Liver (tissue), 9 donors: ENCODE measurements around the gene MSH4. TPM values are rescaled to one million over a fixed set of nuclear protein-coding genes. Genes with fewer than 3 reads are reported as not detected.

Source experiments
- DNase-seq: peaks from one replicate; pipeline ENCODE4 v3.0.0-alpha.2; 2017; ENCODE audit warnings: low spot score
- H3K27ac ChIP-seq, 2 donors: one replicate each; pipeline ENCODE4 v1.7.0; 2013; ENCODE audit warnings: inconsistent platforms in 2 of 2, low read length in 2 of 2, control low read depth in 1 of 2, low read depth in 1 of 2, mild to moderate bottlenecking in 1 of 2
- H3K27me3 ChIP-seq, 4 donors: one replicate each; pipeline versions ENCODE4 v1.6.1 to v1.7.0; 2013; ENCODE audit warnings: low read length in 3 of 4, inconsistent platforms in 1 of 4, mild to moderate bottlenecking in 1 of 4, moderate library complexity in 1 of 4; ENCODE audit not compliant: control insufficient read depth in 4 of 4, insufficient read depth in 4 of 4
- H3K36me3 ChIP-seq, 4 donors: one replicate each; pipeline versions ENCODE4 v1.6.1 to v1.7.0; 2013; ENCODE audit warnings: low read length in 3 of 4, mild to moderate bottlenecking in 3 of 4, low read depth in 1 of 4, moderate library complexity in 1 of 4; ENCODE audit not compliant: control insufficient read depth in 4 of 4, insufficient read depth in 3 of 4
- H3K4me1 ChIP-seq, 4 donors: one replicate each; pipeline versions ENCODE4 v1.6.1 to v1.7.0; 2013; ENCODE audit warnings: low read length in 3 of 4, mild to moderate bottlenecking in 3 of 4, moderate library complexity in 1 of 4; ENCODE audit not compliant: control insufficient read depth in 4 of 4, insufficient read depth in 4 of 4
- H3K4me3 ChIP-seq, 3 donors: one replicate each; pipeline versions ENCODE4 v1.6.1 to v1.7.0; 2013; ENCODE audit warnings: low read length in 3 of 3, control low read depth in 1 of 3, low read depth in 1 of 3, mild to moderate bottlenecking in 1 of 3
- H3K9ac ChIP-seq, 2 donors: one replicate each; pipeline ENCODE4 v1.7.0; 2013; ENCODE audit warnings: low read length in 2 of 2, mild to moderate bottlenecking in 2 of 2, moderate library complexity in 2 of 2, control low read depth in 1 of 2, low read depth in 1 of 2
- H3K9me3 ChIP-seq, 4 donors: one replicate each; pipeline versions ENCODE4 v1.6.1 to v1.7.0; 2013; ENCODE audit warnings: low read length in 3 of 4; ENCODE audit not compliant: control insufficient read depth in 4 of 4
- FOXA1 ChIP-seq: IDR thresholded peaks from 2 replicates; pipeline ENCODE4 v1.6.1; 2016; ENCODE audit warnings: antibody characterized with exemption
- GABPA ChIP-seq, 2 donors: IDR thresholded peaks in 1 of 2; conservative IDR thresholded peaks in 1 of 2; 2 replicates each; pipeline ENCODE4 v1.6.1; 2016; ENCODE audit warnings: antibody characterized with exemption in 2 of 2, mild to moderate bottlenecking in 1 of 2, moderate library complexity in 1 of 2
- HNF4A ChIP-seq, 2 donors: conservative IDR thresholded peaks; 2 replicates each; pipeline ENCODE4 v1.6.1; 2016; ENCODE audit warnings: antibody characterized with exemption in 2 of 2, mild to moderate bottlenecking in 2 of 2
- HNF4G ChIP-seq: IDR thresholded peaks from 2 replicates; pipeline ENCODE4 v1.6.1; 2016; ENCODE audit warnings: antibody characterized with exemption
- RAD21 ChIP-seq, 2 donors: IDR thresholded peaks; 2 replicates each; pipeline ENCODE4 v1.6.1; 2016; ENCODE audit warnings: antibody characterized with exemption in 2 of 2, mild to moderate bottlenecking in 2 of 2
- SP1 ChIP-seq: IDR thresholded peaks from 2 replicates; pipeline ENCODE4 v1.6.1; 2018; ENCODE audit warnings: antibody characterized with exemption, mild to moderate bottlenecking
- TAF1 ChIP-seq: conservative IDR thresholded peaks from 2 replicates; pipeline ENCODE4 v1.6.1; 2016; ENCODE audit warnings: antibody characterized with exemption, mild to moderate bottlenecking
- YY1 ChIP-seq: IDR thresholded peaks from 2 replicates; pipeline ENCODE4 v1.6.1; 2016; ENCODE audit warnings: antibody characterized with exemption, mild to moderate bottlenecking
- whole genome bisulfite sequencing: extraction: QIAGEN DNeasy Blood & Tissue Kit; methylation state at CpG from one replicate; pipeline ENCODE4 v1.1.7; 2013; 5-methylcytosine and 5-hydroxymethylcytosine counted together
- polyA plus RNA-seq, 2 donors: library from polyadenylated mRNA; stranded (reverse) in 1 of 2; unstranded in 1 of 2; fragments of 200-250 nt in 1 of 2; fragments of >200 nt in 1 of 2; fragmentation: Nextera tagmentation in 1 of 2; extraction: Ambion mirVana in 1 of 2; gene quantifications; one replicate each; pipeline versions ENCODE4 v1.2.1 to v1.2.3, GENCODE V29; 2013 to 2015
- total RNA-seq, 2 donors: library from RNA; depleted of rRNA; stranded (reverse); fragments of >200 nt; gene quantifications; one replicate each; pipeline ENCODE4 v1.2.3, GENCODE V29; 2014
- TF ChIP-seq, protein P1 (sequence below): IDR thresholded peaks from 2 replicates; pipeline ENCODE4 v1.6.1; 2016; ENCODE audit warnings: antibody characterized with exemption
- TF ChIP-seq, protein P2 (sequence below): IDR thresholded peaks from 2 replicates; pipeline ENCODE4 v1.6.1; 2016; ENCODE audit warnings: antibody characterized with exemption, mild to moderate bottlenecking
- TF ChIP-seq, protein P3 (sequence below): IDR thresholded peaks from 2 replicates; pipeline ENCODE4 v1.6.1; 2016; ENCODE audit warnings: antibody characterized with exemption
- TF ChIP-seq, protein P4 (sequence below): IDR thresholded peaks from 2 replicates; pipeline ENCODE4 v1.6.1; 2016; ENCODE audit warnings: antibody characterized with exemption
- donor health status: healthy.
- donor health status: healthy.
- donor health status: healthy.
- donor health status: healthy.
- donor health status: healthy.

MSH4 gene
- total and polyA plus RNA-seq, 4 donors = 0.08 to 0.14 TPM; not detected in 2

- no peaks in the 10 kb centered on the region for H3K36me3 ChIP-seq
- no peak overlapping the region for H3K27ac ChIP-seq
- WGBS = 39% methylated on average over 2 of the region's 2 CpGs
- DNase-seq = no peak
- H3K27me3 ChIP-seq = no peaks in the 10 kb centered on the region
- H3K9ac ChIP-seq = no peak overlapping the region
- H3K4me1 ChIP-seq = no peaks in the 10 kb centered on the region
- no peaks in the 10 kb centered on the region for H3K9me3 ChIP-seq
- no peak for TF ChIP-seq HNF4A (conservative IDR thresholded peaks at IDR 0.05)
- TF ChIP-seq, protein P1, sequence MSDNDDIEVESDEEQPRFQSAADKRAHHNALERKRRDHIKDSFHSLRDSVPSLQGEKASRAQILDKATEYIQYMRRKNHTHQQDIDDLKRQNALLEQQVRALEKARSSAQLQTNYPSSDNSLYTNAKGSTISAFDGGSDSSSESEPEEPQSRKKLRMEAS = no peak
- TF ChIP-seq TAF1 = no peak
- no peak for TF ChIP-seq SP1
- TF ChIP-seq, protein P2, sequence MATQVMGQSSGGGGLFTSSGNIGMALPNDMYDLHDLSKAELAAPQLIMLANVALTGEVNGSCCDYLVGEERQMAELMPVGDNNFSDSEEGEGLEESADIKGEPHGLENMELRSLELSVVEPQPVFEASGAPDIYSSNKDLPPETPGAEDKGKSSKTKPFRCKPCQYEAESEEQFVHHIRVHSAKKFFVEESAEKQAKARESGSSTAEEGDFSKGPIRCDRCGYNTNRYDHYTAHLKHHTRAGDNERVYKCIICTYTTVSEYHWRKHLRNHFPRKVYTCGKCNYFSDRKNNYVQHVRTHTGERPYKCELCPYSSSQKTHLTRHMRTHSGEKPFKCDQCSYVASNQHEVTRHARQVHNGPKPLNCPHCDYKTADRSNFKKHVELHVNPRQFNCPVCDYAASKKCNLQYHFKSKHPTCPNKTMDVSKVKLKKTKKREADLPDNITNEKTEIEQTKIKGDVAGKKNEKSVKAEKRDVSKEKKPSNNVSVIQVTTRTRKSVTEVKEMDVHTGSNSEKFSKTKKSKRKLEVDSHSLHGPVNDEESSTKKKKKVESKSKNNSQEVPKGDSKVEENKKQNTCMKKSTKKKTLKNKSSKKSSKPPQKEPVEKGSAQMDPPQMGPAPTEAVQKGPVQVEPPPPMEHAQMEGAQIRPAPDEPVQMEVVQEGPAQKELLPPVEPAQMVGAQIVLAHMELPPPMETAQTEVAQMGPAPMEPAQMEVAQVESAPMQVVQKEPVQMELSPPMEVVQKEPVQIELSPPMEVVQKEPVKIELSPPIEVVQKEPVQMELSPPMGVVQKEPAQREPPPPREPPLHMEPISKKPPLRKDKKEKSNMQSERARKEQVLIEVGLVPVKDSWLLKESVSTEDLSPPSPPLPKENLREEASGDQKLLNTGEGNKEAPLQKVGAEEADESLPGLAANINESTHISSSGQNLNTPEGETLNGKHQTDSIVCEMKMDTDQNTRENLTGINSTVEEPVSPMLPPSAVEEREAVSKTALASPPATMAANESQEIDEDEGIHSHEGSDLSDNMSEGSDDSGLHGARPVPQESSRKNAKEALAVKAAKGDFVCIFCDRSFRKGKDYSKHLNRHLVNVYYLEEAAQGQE = no peak
- TF ChIP-seq RAD21 (IDR thresholded peaks at IDR 0.05) = peak; percentile 58 to 67
- TF ChIP-seq YY1 = no peak
- H3K4me3 ChIP-seq = no peak overlapping the region
Observed at GRCh38 chr1:75908717-75909152, 112.1 kb downstream of the MSH4 start.

GRCh38 chr1:75916834-75917233, 120.2 kb downstream of the MSH4 start:
- no peaks in the 10 kb centered on the region for H3K4me1 ChIP-seq
- H3K9me3 ChIP-seq = no peaks in the 10 kb centered on the region
- no peaks in the 10 kb centered on the region for H3K27me3 ChIP-seq
- H3K27ac ChIP-seq = no peak overlapping the region
- WGBS = 69% methylated on average over 2 of the region's 2 CpGs
- H3K36me3 ChIP-seq = no peaks in the 10 kb centered on the region
- H3K4me3 ChIP-seq = no peak overlapping the region
- no peak for DNase-seq
- H3K9ac ChIP-seq = no peak overlapping the region
- TF ChIP-seq GABPA (IDR thresholded peaks at IDR 0.05 in 1 of 2, conservative IDR thresholded peaks at IDR 0.05 in 1 of 2) = no peak
- no peak for TF ChIP-seq YY1
- TF ChIP-seq, protein P2 = no peak
- no peak for TF ChIP-seq HNF4G
- TF ChIP-seq, protein P3, sequence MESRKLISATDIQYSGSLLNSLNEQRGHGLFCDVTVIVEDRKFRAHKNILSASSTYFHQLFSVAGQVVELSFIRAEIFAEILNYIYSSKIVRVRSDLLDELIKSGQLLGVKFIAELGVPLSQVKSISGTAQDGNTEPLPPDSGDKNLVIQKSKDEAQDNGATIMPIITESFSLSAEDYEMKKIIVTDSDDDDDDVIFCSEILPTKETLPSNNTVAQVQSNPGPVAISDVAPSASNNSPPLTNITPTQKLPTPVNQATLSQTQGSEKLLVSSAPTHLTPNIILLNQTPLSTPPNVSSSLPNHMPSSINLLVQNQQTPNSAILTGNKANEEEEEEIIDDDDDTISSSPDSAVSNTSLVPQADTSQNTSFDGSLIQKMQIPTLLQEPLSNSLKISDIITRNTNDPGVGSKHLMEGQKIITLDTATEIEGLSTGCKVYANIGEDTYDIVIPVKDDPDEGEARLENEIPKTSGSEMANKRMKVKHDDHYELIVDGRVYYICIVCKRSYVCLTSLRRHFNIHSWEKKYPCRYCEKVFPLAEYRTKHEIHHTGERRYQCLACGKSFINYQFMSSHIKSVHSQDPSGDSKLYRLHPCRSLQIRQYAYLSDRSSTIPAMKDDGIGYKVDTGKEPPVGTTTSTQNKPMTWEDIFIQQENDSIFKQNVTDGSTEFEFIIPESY = no peak
- no peak for TF ChIP-seq HNF4A (conservative IDR thresholded peaks at IDR 0.05)
- TF ChIP-seq, protein P4, sequence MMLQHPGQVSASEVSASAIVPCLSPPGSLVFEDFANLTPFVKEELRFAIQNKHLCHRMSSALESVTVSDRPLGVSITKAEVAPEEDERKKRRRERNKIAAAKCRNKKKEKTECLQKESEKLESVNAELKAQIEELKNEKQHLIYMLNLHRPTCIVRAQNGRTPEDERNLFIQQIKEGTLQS = no peak
- no peak for TF ChIP-seq FOXA1
